K562 (cell line): ENCODE results near the gene KRR1. TPM values are rescaled to one million over a fixed set of nuclear protein-coding genes. Genes with fewer than 3 reads are reported as not detected.

Source experiments
- ELF1 ChIP-seq: fragments of 200-800 bp; sonication (Bioruptor generic); IDR thresholded peaks from 2 replicates; pipeline ENCODE4 v1.6.1; 2016; ENCODE audit warnings: missing genetic modification characterization, missing compliant biosample characterization
- GABPB1 ChIP-seq: sonication (generic); formaldehyde crosslinking; IDR thresholded peaks from 2 replicates; pipeline ENCODE4 v1.8.0; 2022; ENCODE audit warnings: mild to moderate bottlenecking, missing genetic modification reagents
- HMG20A ChIP-seq: fragments of 450-650 bp; formaldehyde crosslinking; conservative IDR thresholded peaks from 2 replicates; pipeline ENCODE4 v1.4.0; 2020; ENCODE audit warnings: mild to moderate bottlenecking, mixed read lengths
- HNRNPUL1 ChIP-seq: fragments of 200-400 bp; formaldehyde crosslinking; IDR thresholded peaks from 2 replicates; pipeline ENCODE4 v1.6.1; 2017; ENCODE audit warnings: low read length
- MCM3 ChIP-seq: fragments of 450-650 bp; IDR thresholded peaks from 2 replicates; pipeline ENCODE4 v1.6.1; 2016
- MECOM ChIP-seq: fragments of 250-450 bp; sonication (Bioruptor Pico); IDR thresholded peaks from 2 replicates; pipeline ENCODE4 v1.8.0; 2022; ENCODE audit warnings: inconsistent platforms
- MEF2A ChIP-seq: IDR thresholded peaks from 2 replicates; pipeline ENCODE4 v1.6.1; 2011; ENCODE audit warnings: low read depth, mild to moderate bottlenecking, low read length, moderate library complexity; ENCODE audit not compliant: control insufficient read depth
- MEIS2 ChIP-seq: fragments of 450-650 bp; IDR thresholded peaks from 2 replicates; pipeline ENCODE4 v1.6.1; 2014; ENCODE audit warnings: mild to moderate bottlenecking; ENCODE audit not compliant: partially characterized antibody
- MTF1 ChIP-seq: fragments of 250-450 bp; sonication (Bioruptor Pico); IDR thresholded peaks from 2 replicates; pipeline ENCODE4 v1.9.0; 2021; ENCODE audit warnings: moderate library complexity, mild to moderate bottlenecking, inconsistent platforms, borderline replicate concordance
- NR4A1 ChIP-seq, 2 experiments: fragments of 250-450 bp in 1 of 2; fragments of 450-650 bp in 1 of 2; sonication (Bioruptor Pico) in 1 of 2; IDR thresholded peaks; 2 replicates each; pipeline versions ENCODE4 v1.4.0 to v1.6.1; 2016 to 2020; ENCODE audit warnings: mild to moderate bottlenecking in 2 of 2, missing compliant biosample characterization in 1 of 2, missing genetic modification characterization in 1 of 2, moderate library complexity in 1 of 2
- PPARD ChIP-seq: fragments of 250-450 bp; sonication (Bioruptor Pico); IDR thresholded peaks from 2 replicates; pipeline ENCODE4 v1.8.0; 2022; ENCODE audit warnings: inconsistent platforms, mild to moderate bottlenecking, moderate library complexity
- RBFOX2 ChIP-seq: fragments of 200-400 bp; formaldehyde crosslinking; IDR thresholded peaks from 2 replicates; pipeline ENCODE4 v1.6.1; 2017; ENCODE audit warnings: low read depth, mild to moderate bottlenecking, low read length, moderate library complexity
- SMC3 ChIP-seq: conservative IDR thresholded peaks from 2 replicates; pipeline ENCODE4 v1.6.1; 2011; ENCODE audit warnings: low read depth, low read length, improper control_type of control experiment; ENCODE audit not compliant: insufficient read depth
- TBL1XR1 ChIP-seq, 2 experiments: IDR thresholded peaks; 2 replicates each; pipeline ENCODE4 v1.6.1; 2012; ENCODE audit warnings: improper control_type of control experiment in 2 of 2, low read length in 2 of 2, mild to moderate bottlenecking in 1 of 2
- TEAD2 ChIP-seq: fragments of 450-650 bp; IDR thresholded peaks from 2 replicates; pipeline ENCODE4 v1.6.1; 2016; ENCODE audit warnings: missing genetic modification characterization, control low read depth, missing compliant biosample characterization
- ZC3H4 ChIP-seq: sonication (generic); formaldehyde crosslinking; IDR thresholded peaks from 2 replicates; pipeline ENCODE4 v1.9.0; 2021; ENCODE audit warnings: missing genetic modification reagents, borderline replicate concordance
- ZNF224 ChIP-seq: sonication (generic); formaldehyde crosslinking; IDR thresholded peaks from 2 replicates; pipeline ENCODE4 v1.8.0; 2022; ENCODE audit warnings: mild to moderate bottlenecking, missing genetic modification reagents
- ZNF408 ChIP-seq: fragments of 250-450 bp; sonication (Bioruptor Pico); IDR thresholded peaks from 2 replicates; pipeline ENCODE4 v1.4.0; 2020; ENCODE audit warnings: low read depth, mild to moderate bottlenecking, moderate library complexity
- ZSCAN29 ChIP-seq: fragments of 450-650 bp; IDR thresholded peaks from 2 replicates; pipeline ENCODE4 v1.6.1; 2017
- polyA plus RNA-seq, 8 experiments: library from polyadenylated mRNA; depleted of rRNA in 4 of 8; stranded (reverse) in 5 of 8; unstranded in 3 of 8; fragments of >200 nt; fragmentation: Nextera tagmentation in 2 of 8; fragmentation: Illumina TruSeq in 1 of 8; extraction: Ambion mirVana in 2 of 8; extraction: Trizol in 1 of 8; gene quantifications; 2 replicates each; pipeline versions ENCODE4 v1.2.1 to v1.2.3, GENCODE V29; 2011 to 2014; ENCODE audit warnings: inconsistent platforms in 1 of 8, missing spikeins in 1 of 8
- total RNA-seq, 7 experiments: library from RNA; depleted of rRNA in 6 of 7; stranded (reverse); fragments of >200 nt in 6 of 7; fragmentation: Illumina TruSeq in 2 of 7; extraction: Trizol in 2 of 7; gene quantifications; 2 replicates each; pipeline versions ENCODE4 v1.2.1 to v1.2.3, GENCODE V29; 2011 to 2021; ENCODE audit warnings: low replicate concordance in 1 of 7
- TF ChIP-seq, protein P1 (sequence below), 2 experiments: fragments of 450-650 bp; IDR thresholded peaks; 2 replicates each; pipeline ENCODE4 v1.6.1; 2016
- TF ChIP-seq, protein P2 (sequence below): conservative IDR thresholded peaks from 2 replicates; pipeline ENCODE4 v1.6.1; 2011; ENCODE audit warnings: low read depth, mild to moderate bottlenecking, low read length; ENCODE audit not compliant: control insufficient read depth
- TF ChIP-seq, protein P3 (sequence below), 2 experiments: IDR thresholded peaks; 2 replicates each; pipeline ENCODE4 v1.6.1; 2011; ENCODE audit warnings: borderline replicate concordance in 1 of 2, control low read depth in 1 of 2, low read depth in 1 of 2, low read length in 1 of 2, mild to moderate bottlenecking in 1 of 2, mixed read lengths in 1 of 2, moderate library complexity in 1 of 2; ENCODE audit not compliant: insufficient read depth in 1 of 2, insufficient read length in 1 of 2, poor library complexity in 1 of 2, severe bottlenecking in 1 of 2; ENCODE audit errors: extremely low read depth in 1 of 2

Gene KRR1
- total and polyA plus RNA-seq, 9 of the 15 experiments (the other 6 are each of a cell fraction or from before 2014, with no cell fraction given) = 42.6 to 102 (median 61.0) TPM

GRCh38 chr12:75511116-75512048, at the start of gene KRR1 (continued):
- TF ChIP-seq, protein P1, sequence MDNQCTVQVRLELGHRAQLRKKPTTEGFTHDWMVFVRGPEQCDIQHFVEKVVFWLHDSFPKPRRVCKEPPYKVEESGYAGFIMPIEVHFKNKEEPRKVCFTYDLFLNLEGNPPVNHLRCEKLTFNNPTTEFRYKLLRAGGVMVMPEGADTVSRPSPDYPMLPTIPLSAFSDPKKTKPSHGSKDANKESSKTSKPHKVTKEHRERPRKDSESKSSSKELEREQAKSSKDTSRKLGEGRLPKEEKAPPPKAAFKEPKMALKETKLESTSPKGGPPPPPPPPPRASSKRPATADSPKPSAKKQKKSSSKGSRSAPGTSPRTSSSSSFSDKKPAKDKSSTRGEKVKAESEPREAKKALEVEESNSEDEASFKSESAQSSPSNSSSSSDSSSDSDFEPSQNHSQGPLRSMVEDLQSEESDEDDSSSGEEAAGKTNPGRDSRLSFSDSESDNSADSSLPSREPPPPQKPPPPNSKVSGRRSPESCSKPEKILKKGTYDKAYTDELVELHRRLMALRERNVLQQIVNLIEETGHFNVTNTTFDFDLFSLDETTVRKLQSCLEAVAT (IDR thresholded peaks at IDR 0.05) = peak in 1 of 2 experiments; percentile 89; a peak in 2 of 4 replicates
- TF ChIP-seq, protein P2, sequence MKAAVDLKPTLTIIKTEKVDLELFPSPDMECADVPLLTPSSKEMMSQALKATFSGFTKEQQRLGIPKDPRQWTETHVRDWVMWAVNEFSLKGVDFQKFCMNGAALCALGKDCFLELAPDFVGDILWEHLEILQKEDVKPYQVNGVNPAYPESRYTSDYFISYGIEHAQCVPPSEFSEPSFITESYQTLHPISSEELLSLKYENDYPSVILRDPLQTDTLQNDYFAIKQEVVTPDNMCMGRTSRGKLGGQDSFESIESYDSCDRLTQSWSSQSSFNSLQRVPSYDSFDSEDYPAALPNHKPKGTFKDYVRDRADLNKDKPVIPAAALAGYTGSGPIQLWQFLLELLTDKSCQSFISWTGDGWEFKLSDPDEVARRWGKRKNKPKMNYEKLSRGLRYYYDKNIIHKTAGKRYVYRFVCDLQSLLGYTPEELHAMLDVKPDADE = peak; percentile 71
- TF ChIP-seq HNRNPUL1 = no peak
- TF ChIP-seq PPARD = no peak
- no peak for TF ChIP-seq NR4A1 (CRISPR knock-in tag; IDR thresholded peaks at IDR 0.05)
- TF ChIP-seq NR4A1 (tag; IDR thresholded peaks at IDR 0.05) = 0 out of 2 replicates have a peak, but pooled peaks have one; percentile 56
- peak in 1 of 2 experiments; percentile 61; a peak in 3 of 4 replicates for TF ChIP-seq TBL1XR1 (IDR thresholded peaks at IDR 0.05; ENCODE audit: low read length in 2 of 2)
- no peak for TF ChIP-seq ZNF224
- TF ChIP-seq ELF1 (tag) = peak; percentile 69
- TF ChIP-seq ZNF408 = no peak
- TF ChIP-seq, protein P3, sequence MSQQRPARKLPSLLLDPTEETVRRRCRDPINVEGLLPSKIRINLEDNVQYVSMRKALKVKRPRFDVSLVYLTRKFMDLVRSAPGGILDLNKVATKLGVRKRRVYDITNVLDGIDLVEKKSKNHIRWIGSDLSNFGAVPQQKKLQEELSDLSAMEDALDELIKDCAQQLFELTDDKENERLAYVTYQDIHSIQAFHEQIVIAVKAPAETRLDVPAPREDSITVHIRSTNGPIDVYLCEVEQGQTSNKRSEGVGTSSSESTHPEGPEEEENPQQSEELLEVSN (IDR thresholded peaks at IDR 0.05; ENCODE audit: borderline replicate concordance in 1 of 2, extremely low read depth in 1 of 2, insufficient read depth in 1 of 2, insufficient read length in 1 of 2, low read depth in 1 of 2, low read length in 1 of 2, poor library complexity in 1 of 2, severe bottlenecking in 1 of 2) = peak; percentile 95 to 98
- TF ChIP-seq MTF1 = no peak
- TF ChIP-seq MECOM (CRISPR knock-in tag) = no peak
- TF ChIP-seq RBFOX2 = peak; percentile 73
- TF ChIP-seq HMG20A = no peak
- TF ChIP-seq SMC3 = no peak
- no peak for TF ChIP-seq MCM3
- TF ChIP-seq ZC3H4 (CRISPR knock-in tag) = no peak
- no peak for TF ChIP-seq MEF2A
- TF ChIP-seq MEIS2 = peak; percentile 44
- TF ChIP-seq GABPB1 (CRISPR knock-in tag) = peak; percentile 96
- no peak for TF ChIP-seq ZSCAN29
- TF ChIP-seq TEAD2 = no peak
